Effector memory CD8-positive, alpha-beta T cell (primary cell): ENCODE measurements around the gene ZDHHC14.

Experiments
- ATAC-seq: fragments of 150-1000 bp; cut with Tn5 transposase; replicated peaks from 2 replicates; pipeline ENCODE4 v1.10.0; 2021; ENCODE audit warnings: mild to moderate bottlenecking, moderate library complexity
- DNase-seq, 3 experiments: peaks; one replicate each; pipeline ENCODE4 v3.0.0; 2021
- H3K27ac Mint-ChIP-seq, 2 donors: one replicate each; pipeline ENCODE4 v1.8.0; 2022; ENCODE audit warnings: mild to moderate bottlenecking in 2 of 2, mixed read lengths in 2 of 2, moderate library complexity in 2 of 2
- H3K27me3 Mint-ChIP-seq, 2 donors: one replicate each; pipeline ENCODE4 v1.8.0; 2022; ENCODE audit warnings: mixed read lengths in 2 of 2
- H3K36me3 Mint-ChIP-seq: one replicate; pipeline ENCODE4 v1.8.0; 2022; ENCODE audit warnings: mild to moderate bottlenecking, moderate library complexity, mixed read lengths; ENCODE audit not compliant: insufficient read depth
- H3K4me1 Mint-ChIP-seq, 2 donors: one replicate each; pipeline ENCODE4 v1.8.0; 2022; ENCODE audit warnings: low read depth in 2 of 2, mixed read lengths in 2 of 2
- H3K4me3 Mint-ChIP-seq, 2 donors: one replicate each; pipeline ENCODE4 v1.8.0; 2022; ENCODE audit warnings: mild to moderate bottlenecking in 2 of 2, mixed read lengths in 2 of 2, moderate library complexity in 2 of 2
- H3K9me3 Mint-ChIP-seq, 2 donors: one replicate each; pipeline ENCODE4 v1.8.0; 2022; ENCODE audit warnings: mixed read lengths in 2 of 2

The ZDHHC14 gene

DNA sequence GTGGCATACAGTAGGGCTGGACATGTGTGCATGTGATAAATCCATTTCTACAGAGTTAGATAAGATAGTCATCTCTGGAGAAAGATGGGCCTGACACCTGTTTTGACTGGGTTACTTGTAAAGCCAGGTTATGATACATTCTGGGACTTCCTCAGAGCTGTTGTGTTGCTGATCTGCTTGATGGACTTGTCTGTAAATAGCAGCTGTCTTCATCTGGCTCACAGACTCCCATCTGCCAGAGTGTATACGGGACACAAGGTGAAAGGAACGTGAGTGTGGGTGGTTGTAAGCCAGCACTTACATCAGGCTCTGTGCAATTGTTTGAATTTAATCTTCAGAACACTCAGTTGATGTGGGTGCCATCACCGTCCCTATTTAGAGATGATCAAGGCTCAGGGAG is 49.8 kb downstream of the ZDHHC14 start:
- DNase-seq (no peak), ATAC-seq (no peak)
- no peak overlapping the region for H3K27ac Mint-ChIP-seq

GRCh38 chr6:157432231-157432891 is 51.4 kb downstream of the ZDHHC14 start:
- no peaks in the 10 kb centered on the region for H3K36me3 Mint-ChIP-seq
- no peak overlapping the region for H3K4me3 Mint-ChIP-seq
- H3K27me3 Mint-ChIP-seq: no peaks in the 10 kb centered on the region
- H3K9me3 Mint-ChIP-seq: no peaks in the 10 kb centered on the region
- no peak overlapping the region for H3K27ac Mint-ChIP-seq
- peaks cover 4 to 10% of the 10 kb centered on the region in 2 donors for H3K4me1 Mint-ChIP-seq
- ATAC-seq: no peak
- no peak for DNase-seq

More for the DNA sequence above, 49.8 kb downstream of the ZDHHC14 start:
- H3K27me3 Mint-ChIP-seq: peaks cover 0 to 6% of the 10 kb centered on the region in 2 donors
- H3K4me3 Mint-ChIP-seq: no peak overlapping the region
- no peaks in the 10 kb centered on the region for H3K36me3 Mint-ChIP-seq
- peaks cover 7 to 17% of the 10 kb centered on the region in 2 donors for H3K4me1 Mint-ChIP-seq
- H3K9me3 Mint-ChIP-seq: no peaks in the 10 kb centered on the region

GRCh38 chr6:157432892-157433265 is 51.9 kb downstream of the ZDHHC14 start:
- Mint-ChIP-seq H3K9me3 (no peaks in the 10 kb centered on the region), H3K36me3 (no peaks in the 10 kb centered on the region)

GRCh38 chr6:157433678-157434081 is 52.7 kb downstream of the ZDHHC14 start:
- no peak overlapping the region for H3K27ac Mint-ChIP-seq
- H3K4me3 Mint-ChIP-seq: no peak overlapping the region
- no peak for ATAC-seq
- H3K36me3 Mint-ChIP-seq: no peaks in the 10 kb centered on the region
- no peak for DNase-seq
- H3K9me3 Mint-ChIP-seq: no peaks in the 10 kb centered on the region
- H3K4me1 Mint-ChIP-seq: peaks cover 4 to 6% of the 10 kb centered on the region in 2 donors
- no peaks in the 10 kb centered on the region for H3K27me3 Mint-ChIP-seq

More at GRCh38 chr6:157432892-157433265, 51.9 kb downstream of the ZDHHC14 start:
- DNase-seq (no peak), ATAC-seq (no peak)
- no peaks in the 10 kb centered on the region for H3K27me3 Mint-ChIP-seq
- H3K27ac Mint-ChIP-seq: no peak overlapping the region
- H3K4me1 Mint-ChIP-seq: peaks cover 4 to 7% of the 10 kb centered on the region in 2 donors
- no peak overlapping the region for H3K4me3 Mint-ChIP-seq

- Mint-ChIP-seq H3K27ac (no peak overlapping the region), H3K27me3 (no peaks in the 10 kb centered on the region), H3K4me1 (peaks cover 3 to 4% of the 10 kb centered on the region in 2 donors), H3K4me3 (no peak overlapping the region), H3K9me3 (no peaks in the 10 kb centered on the region), H3K36me3 (no peaks in the 10 kb centered on the region)
- DNase-seq (no peak), ATAC-seq (no peak)
Observed at GRCh38 chr6:157434349-157435033, 53.5 kb downstream of the ZDHHC14 start.

DNA sequence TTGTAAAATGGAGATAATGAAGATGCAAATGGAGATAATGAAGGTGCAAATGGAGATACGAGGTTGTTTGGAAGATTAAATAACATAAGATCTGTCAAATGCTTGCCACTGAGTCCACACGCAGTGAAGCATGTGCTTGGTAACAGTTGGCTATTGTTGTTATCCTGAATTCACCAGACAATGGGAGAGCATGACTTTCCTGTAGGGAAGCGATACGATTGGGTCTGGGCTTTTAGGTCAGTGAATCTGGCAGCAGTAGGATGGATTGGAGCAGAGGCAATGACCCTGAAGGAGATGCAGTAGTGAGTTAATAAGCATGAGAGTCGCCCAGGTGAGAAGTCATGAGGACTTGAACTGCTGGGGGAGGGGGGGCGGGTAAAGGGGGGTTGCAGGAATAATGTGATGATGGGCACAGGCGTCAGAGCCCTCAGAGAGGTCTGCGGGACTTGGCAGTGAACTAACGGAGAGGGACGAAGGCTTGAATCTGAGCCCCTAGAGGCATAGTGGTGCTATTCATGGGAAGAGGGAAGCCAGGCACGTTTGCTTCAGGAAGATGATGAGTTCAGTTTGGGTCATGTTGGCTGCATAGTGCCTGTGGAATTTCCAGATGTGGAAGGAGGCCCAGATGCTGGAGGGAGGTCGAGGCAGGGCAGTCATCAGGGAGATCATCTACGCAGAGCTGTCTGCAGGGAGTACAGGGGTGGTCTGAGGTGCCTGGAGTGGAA is 55.4 kb downstream of the ZDHHC14 start:
- H3K27ac Mint-ChIP-seq: peak overlapping the region in 1 of 2 donors; percentile 19
- peaks cover 1 to 4% of the 10 kb centered on the region in 2 donors for H3K4me1 Mint-ChIP-seq
- ATAC-seq (no peak), DNase-seq (no peak)
- H3K27me3 Mint-ChIP-seq: no peaks in the 10 kb centered on the region
- no peak overlapping the region for H3K4me3 Mint-ChIP-seq
- no peaks in the 10 kb centered on the region for H3K9me3 Mint-ChIP-seq
- no peaks in the 10 kb centered on the region for H3K36me3 Mint-ChIP-seq

DNA sequence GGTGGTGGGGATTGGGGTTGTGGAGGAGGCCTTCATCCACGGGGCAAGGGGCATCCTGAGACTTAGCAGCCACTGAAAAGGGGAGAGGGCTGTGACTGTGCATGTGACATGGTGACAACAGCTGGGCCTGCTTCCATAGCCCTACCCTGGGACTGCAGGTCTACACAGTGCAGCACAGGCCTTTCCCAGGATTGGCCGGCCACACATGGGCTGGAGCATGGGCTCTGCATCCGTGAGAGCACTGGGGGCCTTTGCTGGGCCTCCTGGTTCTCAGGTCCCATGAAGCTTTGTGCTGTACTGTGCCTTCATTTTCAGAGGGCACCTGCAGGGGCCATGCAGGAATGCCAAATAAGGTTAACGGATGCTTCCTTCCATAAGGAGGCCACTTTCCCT is 56.0 kb downstream of the ZDHHC14 start:
- no peaks in the 10 kb centered on the region for H3K27me3 Mint-ChIP-seq
- H3K4me3 Mint-ChIP-seq: no peak overlapping the region
- DNase-seq: no peak
- H3K36me3 Mint-ChIP-seq: no peaks in the 10 kb centered on the region
- no peaks in the 10 kb centered on the region for H3K9me3 Mint-ChIP-seq
- ATAC-seq: no peak
- H3K27ac Mint-ChIP-seq: no peak overlapping the region
- peaks cover 1 to 4% of the 10 kb centered on the region in 2 donors for H3K4me1 Mint-ChIP-seq

DNA sequence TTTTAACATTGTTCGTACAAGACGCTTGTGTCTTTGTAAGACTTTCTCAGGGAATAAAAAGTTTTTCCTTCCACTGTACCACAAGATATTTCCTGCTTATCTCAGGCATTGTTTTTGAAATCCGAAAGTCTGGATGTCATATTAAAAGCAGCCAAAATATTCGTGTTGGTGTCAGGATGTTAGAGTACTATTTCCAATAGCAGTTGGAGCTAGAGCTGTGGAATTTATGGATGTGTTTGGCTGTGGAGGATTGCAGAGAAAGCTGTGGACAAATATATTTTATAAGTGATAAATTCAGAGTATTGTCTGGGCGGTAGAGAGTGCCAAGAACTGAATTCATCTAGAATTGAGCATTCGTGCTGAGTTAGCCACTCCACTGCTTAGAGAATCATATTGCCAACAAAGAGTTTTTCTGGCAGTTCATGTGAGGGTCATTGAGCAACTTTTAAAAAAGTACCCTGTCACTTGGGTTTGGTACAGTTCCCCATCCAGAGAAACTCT is 57.7 kb downstream of the ZDHHC14 start:
- Mint-ChIP-seq H3K27ac (no peak overlapping the region), H3K9me3 (peaks cover 0 to 7% of the 10 kb centered on the region in 2 donors), H3K4me3 (no peak overlapping the region), H3K4me1 (peaks cover 9 to 12% of the 10 kb centered on the region in 2 donors), H3K27me3 (no peaks in the 10 kb centered on the region), H3K36me3 (no peaks in the 10 kb centered on the region)
- DNase-seq: no peak
- no peak for ATAC-seq

- no peaks in the 10 kb centered on the region for H3K36me3 Mint-ChIP-seq
- no peak for DNase-seq
- H3K9me3 Mint-ChIP-seq: peaks cover 0 to 7% of the 10 kb centered on the region in 2 donors
- ATAC-seq: no peak
- H3K27ac Mint-ChIP-seq: no peak overlapping the region
- no peak overlapping the region for H3K4me3 Mint-ChIP-seq
- no peaks in the 10 kb centered on the region for H3K27me3 Mint-ChIP-seq
- H3K4me1 Mint-ChIP-seq: peaks cover 9 to 13% of the 10 kb centered on the region in 2 donors
Observed at GRCh38 chr6:157440171-157440570, 59.2 kb downstream of the ZDHHC14 start.

- DNase-seq (no peak), ATAC-seq (no peak)
- no peak overlapping the region for H3K4me3 Mint-ChIP-seq
- peaks cover 9 to 13% of the 10 kb centered on the region in 2 donors for H3K4me1 Mint-ChIP-seq
- H3K27me3 Mint-ChIP-seq: no peaks in the 10 kb centered on the region
- no peak overlapping the region for H3K27ac Mint-ChIP-seq
- no peaks in the 10 kb centered on the region for H3K36me3 Mint-ChIP-seq
- H3K9me3 Mint-ChIP-seq: peaks cover 0 to 7% of the 10 kb centered on the region in 2 donors
Observed at GRCh38 chr6:157442291-157442690, 61.3 kb downstream of the ZDHHC14 start.

GRCh38 chr6:157443066-157443800 is 62.2 kb downstream of the ZDHHC14 start:
- Mint-ChIP-seq H3K36me3 (no peaks in the 10 kb centered on the region), H3K4me3 (no peak overlapping the region), H3K27me3 (no peaks in the 10 kb centered on the region), H3K4me1 (peaks cover 9 to 13% of the 10 kb centered on the region in 2 donors), H3K27ac (peak overlapping the region; percentile 32 to 90), H3K9me3 (peaks cover 0 to 7% of the 10 kb centered on the region in 2 donors)
- DNase-seq (no peak), ATAC-seq (peak; percentile 40)

GRCh38 chr6:157445277-157446009 is 64.5 kb downstream of the ZDHHC14 start:
- no peaks in the 10 kb centered on the region for H3K27me3 Mint-ChIP-seq
- peaks cover 0 to 7% of the 10 kb centered on the region in 2 donors for H3K9me3 Mint-ChIP-seq
- DNase-seq (no peak), ATAC-seq (no peak)
- no peak overlapping the region for H3K4me3 Mint-ChIP-seq
- H3K4me1 Mint-ChIP-seq: peaks cover 9 to 13% of the 10 kb centered on the region in 2 donors
- H3K36me3 Mint-ChIP-seq: no peaks in the 10 kb centered on the region
- H3K27ac Mint-ChIP-seq: no peak overlapping the region
